Left renal pelvis (tissue), 4 donors: ENCODE data around the gene NTM. TPM values are rescaled to one million over a fixed set of nuclear protein-coding genes. Genes with fewer than 3 reads are reported as not detected.

Experiments used
- DNase-seq, 4 donors: peaks; one replicate each; pipeline ENCODE4 v3.0.0-alpha.2; 2013; ENCODE audit warnings: low read depth in 4 of 4, low spot score in 3 of 4
- polyA plus RNA-seq, 4 donors: library from polyadenylated mRNA; unstranded; fragments of 120-200 nt; gene quantifications; one replicate each; pipeline ENCODE4 v1.2.1, GENCODE V29; 2013; ENCODE audit not compliant: insufficient read length in 4 of 4

The NTM gene
- polyA plus RNA-seq, 4 donors: 41.2 to 80.3 (median 50.2) TPM

GRCh38 chr11:132020001-132020400, 649.6 kb downstream of the NTM start:
- DNase-seq: no peak

GRCh38 chr11:132022285-132022684, 651.9 kb downstream of the NTM start:
- no peak for DNase-seq

GRCh38 chr11:132022733-132023478, 652.5 kb downstream of the NTM start:
- peak in 1 of 4 donors; percentile 36 for DNase-seq

- DNase-seq: no peak
Measured at GRCh38 chr11:132024587-132025295, 654.3 kb downstream of the NTM start.

GRCh38 chr11:132026746-132027145, 656.3 kb downstream of the NTM start:
- DNase-seq: no peak

- DNase-seq: peak in 1 of 4 donors; percentile 60
Measured at GRCh38 chr11:132028380-132029240, 658.2 kb downstream of the NTM start.

GRCh38 chr11:132030896-132031295, 660.5 kb downstream of the NTM start:
- DNase-seq: no peak

- no peak for DNase-seq
Measured at GRCh38 chr11:132032555-132032954, 662.1 kb downstream of the NTM start.

- DNase-seq: no peak
Measured at GRCh38 chr11:132033051-132033450, 662.6 kb downstream of the NTM start.

- DNase-seq: no peak
Measured at GRCh38 chr11:132035228-132035627, 664.8 kb downstream of the NTM start.

GRCh38 chr11:132035766-132036165, 665.4 kb downstream of the NTM start:
- DNase-seq: no peak

GRCh38 chr11:132036220-132036619, 665.8 kb downstream of the NTM start:
- DNase-seq: no peak

GRCh38 chr11:132036746-132037466, 666.5 kb downstream of the NTM start:
- no peak for DNase-seq

GRCh38 chr11:132037467-132037862, 667.0 kb downstream of the NTM start:
- no peak for DNase-seq

GRCh38 chr11:132037956-132038355, 667.5 kb downstream of the NTM start:
- no peak for DNase-seq

GRCh38 chr11:132039521-132039920, 669.1 kb downstream of the NTM start:
- DNase-seq: no peak

- no peak for DNase-seq
Measured at GRCh38 chr11:132042296-132042695, 671.9 kb downstream of the NTM start.

- DNase-seq: no peak
Measured at GRCh38 chr11:132043714-132044113, 673.3 kb downstream of the NTM start.

GRCh38 chr11:132045107-132045506, 674.7 kb downstream of the NTM start:
- no peak for DNase-seq

- no peak for DNase-seq
Measured at GRCh38 chr11:132046288-132046865, 676.0 kb downstream of the NTM start.
